ENCODE measurements around the gene SRGAP2C. TPM values are rescaled to one million over a fixed set of nuclear protein-coding genes. Genes with fewer than 3 reads are reported as not detected.
"Not testable (repeated sequence)": the region's sequence is repeated elsewhere in the genome, so short reads cannot be mapped to it uniquely, and the experiment has no call there.

SRGAP2C gene
- total RNA-seq, 2 experiments from 2014 or later: 28.9 to 32.2 TPM

DNA sequence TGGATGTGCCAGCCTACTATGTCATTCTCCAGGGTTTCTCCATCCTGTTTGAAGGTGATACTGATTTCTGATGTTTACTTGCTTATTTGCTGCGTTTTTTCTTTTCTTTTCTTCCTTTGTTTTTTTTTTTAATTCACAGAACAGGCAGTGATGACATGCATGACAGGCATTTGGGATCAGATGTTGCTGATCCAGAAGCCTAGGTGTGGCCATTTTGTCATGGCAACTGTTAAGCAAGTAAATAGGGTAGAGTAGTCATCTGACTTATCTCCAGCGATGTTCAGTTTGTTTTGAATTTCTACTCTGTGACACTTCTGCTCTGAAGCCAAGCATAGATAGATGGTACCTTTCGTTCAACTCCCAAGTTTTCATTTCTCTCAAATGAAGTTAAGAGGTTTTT lies 181.4 kb downstream of the SRGAP2C start:
- CTCF ChIA-PET; H3K9me3 Mint-ChIP-seq (ENCODE audit: insufficient read depth); DNase-seq; H3K36me3 Mint-ChIP-seq (ENCODE audit: low read depth); H3K27ac Mint-ChIP-seq; H3K4me3 Mint-ChIP-seq; H3K4me1 Mint-ChIP-seq (ENCODE audit: low read depth); POLR2A ChIA-PET; ATAC-seq; H3K27me3 Mint-ChIP-seq (ENCODE audit: low read depth): not testable (repeated sequence)

DNA sequence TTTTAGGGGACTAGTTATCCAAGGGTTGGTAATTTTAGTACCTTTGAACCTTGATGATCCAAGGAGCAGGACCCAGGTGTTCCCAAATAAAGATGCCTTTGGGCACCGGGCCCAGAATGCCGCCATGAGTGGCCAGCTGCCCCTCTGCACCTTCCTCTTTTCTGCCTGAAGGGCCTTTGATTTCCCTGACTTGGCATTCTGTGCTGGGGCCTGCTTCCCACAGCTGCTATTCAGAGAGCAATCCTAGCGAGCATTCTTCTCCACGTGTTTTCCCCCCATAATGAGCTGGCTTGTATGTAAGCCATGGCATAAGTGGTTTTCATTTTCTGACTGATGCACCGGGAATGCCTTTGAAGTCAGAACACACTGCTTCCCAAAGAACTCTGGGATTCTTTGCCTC lies 184.1 kb downstream of the SRGAP2C start:
- H3K27ac Mint-ChIP-seq; CTCF ChIA-PET; H3K4me1 Mint-ChIP-seq (ENCODE audit: low read depth); ATAC-seq; POLR2A ChIA-PET; H3K4me3 Mint-ChIP-seq; H3K9me3 Mint-ChIP-seq (ENCODE audit: insufficient read depth); DNase-seq; H3K27me3 Mint-ChIP-seq (ENCODE audit: low read depth); H3K36me3 Mint-ChIP-seq (ENCODE audit: low read depth): not testable (repeated sequence)

- H3K9me3 Mint-ChIP-seq (ENCODE audit: insufficient read depth); H3K27ac Mint-ChIP-seq; H3K4me3 Mint-ChIP-seq; ATAC-seq; DNase-seq; POLR2A ChIA-PET; CTCF ChIA-PET; H3K27me3 Mint-ChIP-seq (ENCODE audit: low read depth); H3K4me1 Mint-ChIP-seq (ENCODE audit: low read depth); H3K36me3 Mint-ChIP-seq (ENCODE audit: low read depth): not testable (repeated sequence)
Measured at GRCh38 chr1:121369959-121370358, 185.2 kb downstream of the SRGAP2C start.

DNA sequence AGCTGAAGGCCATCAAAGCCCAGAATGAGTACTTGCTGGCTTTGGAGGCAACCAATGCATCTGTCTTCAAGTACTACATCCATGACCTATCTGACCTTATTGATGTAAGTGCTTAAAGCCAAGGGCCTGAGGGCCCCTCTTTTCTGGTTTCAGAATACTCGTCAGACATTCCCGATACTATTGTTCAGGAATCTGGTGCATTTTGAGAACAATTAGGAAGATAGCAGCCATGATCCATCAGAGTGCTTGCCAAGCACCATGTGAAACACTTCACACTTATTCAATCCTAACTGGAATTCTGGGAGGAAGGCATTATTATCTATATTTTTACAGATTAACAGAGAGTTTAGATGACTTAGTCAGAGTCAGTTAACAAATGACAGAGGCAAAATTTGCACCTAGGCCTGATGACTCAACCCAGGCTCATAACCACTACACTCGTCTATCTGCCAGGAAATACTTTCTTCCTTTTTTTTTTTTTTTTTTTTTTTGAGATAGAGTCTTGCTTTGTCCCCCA lies 190.1 kb downstream of the SRGAP2C start:
- H3K27me3 Mint-ChIP-seq (ENCODE audit: low read depth); ATAC-seq; CTCF ChIA-PET; H3K4me1 Mint-ChIP-seq (ENCODE audit: low read depth); H3K9me3 Mint-ChIP-seq (ENCODE audit: insufficient read depth); POLR2A ChIA-PET; DNase-seq; H3K36me3 Mint-ChIP-seq (ENCODE audit: low read depth); H3K4me3 Mint-ChIP-seq; H3K27ac Mint-ChIP-seq: not testable (repeated sequence)

GRCh38 chr1:121376986-121377385 lies 192.2 kb downstream of the SRGAP2C start:
- POLR2A ChIA-PET; H3K9me3 Mint-ChIP-seq (ENCODE audit: insufficient read depth); ATAC-seq; H3K27me3 Mint-ChIP-seq (ENCODE audit: low read depth); DNase-seq; H3K4me3 Mint-ChIP-seq; H3K36me3 Mint-ChIP-seq (ENCODE audit: low read depth); H3K4me1 Mint-ChIP-seq (ENCODE audit: low read depth); H3K27ac Mint-ChIP-seq; CTCF ChIA-PET: not testable (repeated sequence)

DNA sequence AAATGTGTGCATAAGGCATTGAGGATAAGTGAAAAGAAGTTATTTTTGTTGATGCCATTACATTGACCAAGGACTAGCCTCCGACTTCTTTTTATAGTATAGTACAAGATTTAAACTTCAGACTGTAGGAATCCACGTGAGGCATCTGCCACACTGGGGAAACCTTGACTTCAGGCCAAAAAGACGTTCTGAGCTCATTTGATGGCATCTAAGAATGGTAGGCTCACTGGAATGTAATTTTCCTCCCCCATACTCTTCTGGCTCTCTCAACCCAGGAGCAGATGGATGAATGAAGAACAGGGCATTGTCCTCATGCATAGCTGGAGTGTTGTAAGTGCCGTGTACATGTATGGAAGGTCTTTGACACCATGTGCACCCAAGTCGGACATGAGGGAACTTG lies 194.0 kb downstream of the SRGAP2C start:
- H3K27ac Mint-ChIP-seq; DNase-seq; ATAC-seq; H3K4me1 Mint-ChIP-seq (ENCODE audit: low read depth); H3K9me3 Mint-ChIP-seq (ENCODE audit: insufficient read depth); POLR2A ChIA-PET; H3K4me3 Mint-ChIP-seq; H3K36me3 Mint-ChIP-seq (ENCODE audit: low read depth); H3K27me3 Mint-ChIP-seq (ENCODE audit: low read depth); CTCF ChIA-PET: not testable (repeated sequence)

GRCh38 chr1:121384754-121385153 lies 200.0 kb downstream of the SRGAP2C start:
- H3K27ac Mint-ChIP-seq; POLR2A ChIA-PET; H3K4me1 Mint-ChIP-seq (ENCODE audit: low read depth); H3K4me3 Mint-ChIP-seq; H3K9me3 Mint-ChIP-seq (ENCODE audit: insufficient read depth); ATAC-seq; H3K36me3 Mint-ChIP-seq (ENCODE audit: low read depth); H3K27me3 Mint-ChIP-seq (ENCODE audit: low read depth); CTCF ChIA-PET; DNase-seq: not testable (repeated sequence)

GRCh38 chr1:121385162-121385561 lies 200.4 kb downstream of the SRGAP2C start:
- DNase-seq; H3K9me3 Mint-ChIP-seq (ENCODE audit: insufficient read depth); H3K27me3 Mint-ChIP-seq (ENCODE audit: low read depth); H3K4me1 Mint-ChIP-seq (ENCODE audit: low read depth); H3K36me3 Mint-ChIP-seq (ENCODE audit: low read depth); H3K4me3 Mint-ChIP-seq; CTCF ChIA-PET; POLR2A ChIA-PET; ATAC-seq; H3K27ac Mint-ChIP-seq: not testable (repeated sequence)

- H3K4me3 Mint-ChIP-seq; H3K9me3 Mint-ChIP-seq (ENCODE audit: insufficient read depth); POLR2A ChIA-PET; DNase-seq; H3K4me1 Mint-ChIP-seq (ENCODE audit: low read depth); H3K27ac Mint-ChIP-seq; ATAC-seq; CTCF ChIA-PET; H3K27me3 Mint-ChIP-seq (ENCODE audit: low read depth); H3K36me3 Mint-ChIP-seq (ENCODE audit: low read depth): not testable (repeated sequence)
Measured at GRCh38 chr1:121385563-121386288, 201.0 kb downstream of the SRGAP2C start.

GRCh38 chr1:121386319-121386948 lies 201.7 kb downstream of the SRGAP2C start:
- POLR2A ChIA-PET; DNase-seq; H3K4me3 Mint-ChIP-seq; H3K27me3 Mint-ChIP-seq (ENCODE audit: low read depth); H3K4me1 Mint-ChIP-seq (ENCODE audit: low read depth); ATAC-seq; CTCF ChIA-PET; H3K36me3 Mint-ChIP-seq (ENCODE audit: low read depth); H3K9me3 Mint-ChIP-seq (ENCODE audit: insufficient read depth); H3K27ac Mint-ChIP-seq: not testable (repeated sequence)

DNA sequence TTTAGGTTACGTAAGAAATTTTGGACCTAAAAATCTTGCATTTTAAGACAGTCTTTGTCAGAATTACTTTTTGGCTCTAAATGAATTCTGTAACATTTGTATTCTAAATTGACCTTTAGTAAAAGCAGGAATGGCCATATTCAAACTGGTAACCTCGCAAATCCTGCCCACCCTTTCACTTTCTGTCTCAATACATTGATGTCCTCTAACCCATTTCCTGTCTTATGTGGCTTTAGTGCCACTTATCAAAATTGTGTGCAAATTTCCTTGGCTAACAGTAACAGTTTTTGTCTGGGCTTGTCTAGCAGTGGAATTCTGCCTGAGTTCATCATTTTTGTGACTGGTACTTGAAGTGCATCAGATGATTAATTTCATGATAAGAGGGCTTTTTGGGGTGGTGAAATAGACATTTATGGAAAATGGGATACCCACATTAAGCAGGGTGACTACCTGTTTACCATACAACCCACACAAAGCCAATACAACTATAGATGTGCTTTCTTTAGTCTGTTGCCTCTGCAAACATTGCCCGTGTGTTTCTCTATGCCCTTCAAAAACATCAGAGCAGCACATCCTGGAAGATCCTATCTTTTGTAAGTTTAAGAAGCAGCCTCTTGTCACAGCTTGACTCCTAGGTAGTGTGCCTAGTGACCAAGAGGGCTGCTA lies 205.3 kb downstream of the SRGAP2C start:
- H3K36me3 Mint-ChIP-seq (ENCODE audit: low read depth); POLR2A ChIA-PET; CTCF ChIA-PET; H3K27me3 Mint-ChIP-seq (ENCODE audit: low read depth); H3K27ac Mint-ChIP-seq; H3K4me1 Mint-ChIP-seq (ENCODE audit: low read depth); ATAC-seq; H3K9me3 Mint-ChIP-seq (ENCODE audit: insufficient read depth); DNase-seq; H3K4me3 Mint-ChIP-seq: not testable (repeated sequence)

DNA sequence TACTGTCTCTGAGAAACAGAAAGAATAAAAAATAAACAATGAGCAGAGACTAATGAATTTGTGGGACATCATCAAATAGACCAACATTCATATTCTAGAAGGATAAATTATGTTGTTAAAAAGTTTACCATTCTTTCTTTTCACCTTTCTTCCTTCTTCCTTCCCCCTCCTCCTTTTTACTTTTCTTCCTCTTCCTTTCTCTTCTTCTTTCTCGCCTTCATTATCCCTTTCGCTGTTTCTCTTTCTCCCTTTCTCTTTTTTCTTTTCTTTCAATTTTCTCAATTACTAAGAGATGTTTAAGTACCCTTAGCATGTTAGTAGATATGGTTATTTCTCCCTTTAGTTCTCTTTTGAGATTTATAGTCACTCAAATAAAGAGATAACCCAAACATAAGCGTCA lies 207.4 kb downstream of the SRGAP2C start:
- H3K27me3 Mint-ChIP-seq (ENCODE audit: low read depth); H3K4me3 Mint-ChIP-seq; H3K36me3 Mint-ChIP-seq (ENCODE audit: low read depth); ATAC-seq; H3K27ac Mint-ChIP-seq; DNase-seq; H3K4me1 Mint-ChIP-seq (ENCODE audit: low read depth); CTCF ChIA-PET; POLR2A ChIA-PET; H3K9me3 Mint-ChIP-seq (ENCODE audit: insufficient read depth): not testable (repeated sequence)
